Progenitor cell of endocrine pancreas (in vitro differentiated cells): ENCODE measurements around the gene TMEM116. TPM values are rescaled to one million over a fixed set of nuclear protein-coding genes. Genes with fewer than 3 reads are reported as not detected.

Source experiments
- DNase-seq: peaks from one replicate; pipeline ENCODE4 v3.0.0; 2021; ENCODE audit warnings: low spot score; ENCODE audit not compliant: unreplicated experiment
- H3K27ac Mint-ChIP-seq: 2 replicates; pipeline ENCODE4 v1.8.0; 2021; ENCODE audit warnings: mild to moderate bottlenecking, moderate library complexity, mixed read lengths
- H3K27me3 Mint-ChIP-seq: 2 replicates; pipeline ENCODE4 v1.8.0; 2021; ENCODE audit warnings: mixed read lengths
- H3K36me3 Mint-ChIP-seq: 2 replicates; pipeline ENCODE4 v1.8.0; 2022; ENCODE audit warnings: mixed read lengths; ENCODE audit not compliant: insufficient read depth
- H3K4me1 Mint-ChIP-seq: 2 replicates; pipeline ENCODE4 v1.8.0; 2021; ENCODE audit warnings: low read depth, mixed read lengths
- H3K4me3 Mint-ChIP-seq: 2 replicates; pipeline ENCODE4 v1.8.0; 2021; ENCODE audit warnings: low read depth, mild to moderate bottlenecking, moderate library complexity, mixed read lengths
- H3K9me3 Mint-ChIP-seq: 2 replicates; pipeline ENCODE4 v1.8.0; 2021; ENCODE audit warnings: low read depth, mixed read lengths
- total RNA-seq: library from RNA; stranded (reverse); gene quantifications from 2 replicates; pipeline ENCODE4 v1.2.1, GENCODE V29; 2021
- TF ChIP-seq, protein P1 (sequence below): fragments of 200-600 bp; sonication (generic); IDR thresholded peaks from one replicate; pipeline ENCODE4 v1.5.0; 2021; ENCODE audit warnings: antibody characterized with exemption, mild to moderate bottlenecking; ENCODE audit not compliant: unreplicated experiment

The TMEM116 gene
- total RNA-seq, 1 donor from 2014 or later = 13.1 TPM

DNA sequence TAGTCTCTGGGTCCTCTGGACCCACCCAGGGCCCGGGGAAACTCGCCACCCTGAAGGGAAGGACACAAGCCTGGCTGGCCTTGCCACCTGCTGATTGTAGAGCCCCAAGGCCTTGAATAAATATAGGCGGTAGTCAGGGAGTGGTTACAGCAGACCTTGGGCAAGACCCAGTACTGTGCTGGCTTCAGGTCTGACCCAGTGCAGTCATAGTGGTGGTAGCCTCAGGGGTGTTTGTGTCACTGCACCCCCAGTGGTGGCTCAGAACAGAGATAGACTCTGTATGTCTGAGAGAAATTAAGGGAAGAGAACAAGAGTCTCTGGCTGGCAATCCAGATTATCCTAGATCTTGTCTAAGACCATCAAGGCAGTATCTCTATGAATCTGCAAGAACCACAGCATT, 107.5 kb downstream of the TMEM116 start:
- H3K27ac Mint-ChIP-seq = no peak overlapping the region
- no peak for DNase-seq
- H3K27me3 Mint-ChIP-seq = no peaks in the 10 kb centered on the region
- peaks cover 20% of the 10 kb centered on the region for H3K36me3 Mint-ChIP-seq
- peaks cover 31% of the 10 kb centered on the region for H3K9me3 Mint-ChIP-seq
- TF ChIP-seq, protein P1, sequence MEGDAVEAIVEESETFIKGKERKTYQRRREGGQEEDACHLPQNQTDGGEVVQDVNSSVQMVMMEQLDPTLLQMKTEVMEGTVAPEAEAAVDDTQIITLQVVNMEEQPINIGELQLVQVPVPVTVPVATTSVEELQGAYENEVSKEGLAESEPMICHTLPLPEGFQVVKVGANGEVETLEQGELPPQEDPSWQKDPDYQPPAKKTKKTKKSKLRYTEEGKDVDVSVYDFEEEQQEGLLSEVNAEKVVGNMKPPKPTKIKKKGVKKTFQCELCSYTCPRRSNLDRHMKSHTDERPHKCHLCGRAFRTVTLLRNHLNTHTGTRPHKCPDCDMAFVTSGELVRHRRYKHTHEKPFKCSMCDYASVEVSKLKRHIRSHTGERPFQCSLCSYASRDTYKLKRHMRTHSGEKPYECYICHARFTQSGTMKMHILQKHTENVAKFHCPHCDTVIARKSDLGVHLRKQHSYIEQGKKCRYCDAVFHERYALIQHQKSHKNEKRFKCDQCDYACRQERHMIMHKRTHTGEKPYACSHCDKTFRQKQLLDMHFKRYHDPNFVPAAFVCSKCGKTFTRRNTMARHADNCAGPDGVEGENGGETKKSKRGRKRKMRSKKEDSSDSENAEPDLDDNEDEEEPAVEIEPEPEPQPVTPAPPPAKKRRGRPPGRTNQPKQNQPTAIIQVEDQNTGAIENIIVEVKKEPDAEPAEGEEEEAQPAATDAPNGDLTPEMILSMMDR = no peak
- H3K4me1 Mint-ChIP-seq = no peaks in the 10 kb centered on the region
- no peak overlapping the region for H3K4me3 Mint-ChIP-seq

DNA sequence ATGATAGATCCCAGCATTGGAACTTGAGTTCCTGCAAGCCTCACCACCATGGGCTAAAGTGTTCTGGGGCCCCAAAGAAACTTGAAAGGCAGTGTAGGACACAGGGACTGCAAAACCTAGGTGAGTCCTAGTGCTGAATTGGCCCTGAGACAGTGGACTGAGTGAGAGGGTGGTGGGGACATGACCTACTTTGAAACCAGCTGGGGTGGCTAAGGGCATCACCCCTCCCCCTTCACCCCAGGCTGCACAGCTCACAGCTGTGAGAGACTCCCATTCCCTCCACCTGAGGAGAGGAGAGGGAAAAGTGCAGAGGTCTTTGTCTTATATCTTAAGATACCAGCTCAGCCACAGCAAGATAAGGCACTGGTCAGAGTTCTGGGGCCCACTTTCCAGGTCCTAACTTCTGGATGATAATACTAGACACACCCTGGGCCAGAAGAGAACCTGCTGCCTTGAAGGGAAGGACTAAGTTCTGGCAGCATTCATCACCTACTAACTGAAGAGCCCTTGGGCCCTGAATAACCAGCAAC, 108.5 kb downstream of the TMEM116 start:
- peaks cover 24% of the 10 kb centered on the region for H3K9me3 Mint-ChIP-seq
- H3K4me1 Mint-ChIP-seq = no peaks in the 10 kb centered on the region
- H3K36me3 Mint-ChIP-seq = peaks cover 20% of the 10 kb centered on the region
- H3K4me3 Mint-ChIP-seq = no peak overlapping the region
- H3K27ac Mint-ChIP-seq = no peak overlapping the region
- H3K27me3 Mint-ChIP-seq = no peaks in the 10 kb centered on the region
- no peak for DNase-seq
- TF ChIP-seq, protein P1 = no peak

DNA sequence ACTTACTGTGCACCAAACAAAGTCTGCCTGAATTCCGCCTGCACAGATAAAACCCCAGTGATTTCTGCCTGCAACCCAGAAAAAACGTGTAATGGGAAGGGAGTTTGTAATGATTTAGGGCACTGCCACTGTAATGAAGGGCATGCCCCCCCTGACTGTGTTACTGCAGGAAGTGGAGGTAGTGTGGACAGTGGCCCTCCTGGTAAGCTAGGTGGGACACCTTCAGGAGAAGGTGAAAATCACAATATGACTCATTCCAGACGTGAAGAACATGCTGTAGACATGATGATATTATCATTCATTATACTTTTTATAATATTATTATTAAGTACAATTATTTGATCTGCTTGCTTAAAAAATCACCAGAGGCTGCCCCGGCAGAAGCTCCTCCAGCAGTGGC, 111.8 kb downstream of the TMEM116 start:
- H3K9me3 Mint-ChIP-seq = peaks cover 5% of the 10 kb centered on the region
- DNase-seq = no peak
- H3K4me3 Mint-ChIP-seq = no peak overlapping the region
- no peaks in the 10 kb centered on the region for H3K27me3 Mint-ChIP-seq
- TF ChIP-seq, protein P1 = no peak
- H3K4me1 Mint-ChIP-seq = no peaks in the 10 kb centered on the region
- H3K36me3 Mint-ChIP-seq = peaks cover 23% of the 10 kb centered on the region
- H3K27ac Mint-ChIP-seq = no peak overlapping the region

DNA sequence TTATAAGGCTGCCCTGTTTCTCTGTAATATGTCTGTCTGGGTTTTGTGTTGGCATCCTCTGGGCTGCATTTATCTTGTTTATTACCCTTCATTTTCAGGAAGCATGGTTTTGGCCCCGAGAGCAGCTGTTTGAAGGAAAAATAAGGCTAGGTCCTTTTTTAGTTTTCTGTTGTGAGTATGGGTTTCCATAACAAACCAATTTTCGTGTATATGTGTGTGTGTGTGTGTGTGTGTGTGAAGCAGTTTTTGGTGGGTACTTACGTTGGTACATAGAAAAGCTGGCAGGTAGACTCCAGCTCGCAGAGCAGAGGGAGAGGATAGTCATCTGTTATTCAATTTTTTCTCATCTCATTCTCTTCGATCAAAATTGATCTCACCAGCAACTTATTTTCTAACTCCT, 118.4 kb downstream of the TMEM116 start:
- Mint-ChIP-seq H3K27me3 (no peaks in the 10 kb centered on the region), H3K4me1 (no peaks in the 10 kb centered on the region), H3K9me3 (no peaks in the 10 kb centered on the region), H3K4me3 (no peak overlapping the region), H3K36me3 (peaks cover 34% of the 10 kb centered on the region), H3K27ac (no peak overlapping the region)
- no peak for DNase-seq
- TF ChIP-seq, protein P1 = no peak

DNA sequence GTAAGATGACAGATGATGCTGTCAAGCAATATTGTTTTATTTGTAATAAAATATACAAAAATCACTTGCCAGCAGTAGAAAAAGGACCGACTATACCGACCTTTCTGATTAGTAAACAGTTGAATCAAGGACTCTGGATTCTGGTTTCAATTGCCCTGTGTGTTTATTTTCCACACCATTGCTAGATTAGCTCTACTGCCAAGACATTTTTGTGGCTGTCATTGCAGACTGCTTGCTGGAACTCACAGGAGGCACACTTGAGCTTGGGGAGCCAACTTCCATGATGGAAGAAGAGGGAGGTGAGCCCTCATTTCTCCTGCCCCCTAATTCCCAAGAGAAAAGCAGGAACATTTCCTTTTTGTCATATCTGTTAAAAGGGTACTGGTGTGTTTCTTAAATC, 119.7 kb downstream of the TMEM116 start:
- Mint-ChIP-seq H3K4me1 (no peaks in the 10 kb centered on the region), H3K4me3 (no peak overlapping the region), H3K36me3 (peaks cover 32% of the 10 kb centered on the region), H3K9me3 (no peaks in the 10 kb centered on the region), H3K27me3 (no peaks in the 10 kb centered on the region), H3K27ac (no peak overlapping the region)
- no peak for DNase-seq
- TF ChIP-seq, protein P1 = no peak
